HepG2 (cell line): ENCODE data around the gene RPUSD3. TPM values are rescaled to one million over a fixed set of nuclear protein-coding genes. Genes with fewer than 3 reads are reported as not detected.
A peak's percentile ranks its signal among the peaks of the same experiment; 100 is the strongest.

Experiments
- CBFB ChIP-seq: sonication (generic); formaldehyde crosslinking; IDR thresholded peaks from 2 replicates; pipeline ENCODE4 v1.4.0; 2020; ENCODE audit warnings: missing genetic modification reagents
- HIVEP1 ChIP-seq: sonication (generic); formaldehyde crosslinking; IDR thresholded peaks from 2 replicates; pipeline ENCODE4 v1.4.0; 2020; ENCODE audit warnings: mild to moderate bottlenecking, missing genetic modification reagents
- PHF8 ChIP-seq: sonication (generic); formaldehyde crosslinking; IDR thresholded peaks from 2 replicates; pipeline ENCODE4 v1.5.0; 2020; ENCODE audit warnings: missing genetic modification reagents
- REPIN1 ChIP-seq: sonication (generic); formaldehyde crosslinking; IDR thresholded peaks from 2 replicates; pipeline ENCODE4 v1.8.0; 2022; ENCODE audit warnings: missing genetic modification reagents, low read depth, mild to moderate bottlenecking, borderline replicate concordance
- SNAPC2 ChIP-seq: sonication (generic); formaldehyde crosslinking; IDR thresholded peaks from 2 replicates; pipeline ENCODE4 v1.8.1; 2022; ENCODE audit warnings: mild to moderate bottlenecking, missing genetic modification reagents
- SRSF9 ChIP-seq: fragments of 200-400 bp; formaldehyde crosslinking; IDR thresholded peaks from 2 replicates; pipeline ENCODE4 v1.6.1; 2018; ENCODE audit warnings: borderline replicate concordance, mild to moderate bottlenecking, low read depth, low read length; ENCODE audit not compliant: insufficient read depth, poor library complexity, severe bottlenecking
- ZFY ChIP-seq: sonication (generic); formaldehyde crosslinking; IDR thresholded peaks from 2 replicates; pipeline ENCODE4 v1.4.0; 2020; ENCODE audit warnings: missing genetic modification reagents
- ZNF18 ChIP-seq: sonication (generic); formaldehyde crosslinking; IDR thresholded peaks from 2 replicates; pipeline ENCODE4 v1.8.0; 2022; ENCODE audit warnings: mild to moderate bottlenecking, missing genetic modification reagents; ENCODE audit not compliant: insufficient replicate concordance
- ZNF263 ChIP-seq: sonication (generic); formaldehyde crosslinking; IDR thresholded peaks from 2 replicates; pipeline ENCODE4 v1.4.0; 2020; ENCODE audit warnings: missing genetic modification reagents
- ZNF280B ChIP-seq: sonication (generic); formaldehyde crosslinking; IDR thresholded peaks from 2 replicates; pipeline ENCODE4 v1.5.0; 2020; ENCODE audit warnings: missing genetic modification reagents, mild to moderate bottlenecking, borderline replicate concordance
- ZNF558 ChIP-seq: sonication (generic); formaldehyde crosslinking; IDR thresholded peaks from 2 replicates; pipeline ENCODE4 v1.9.0; 2022; ENCODE audit warnings: mild to moderate bottlenecking, missing genetic modification reagents, borderline replicate concordance
- ZNF615 ChIP-seq: sonication (generic); formaldehyde crosslinking; IDR thresholded peaks from 2 replicates; pipeline ENCODE4 v1.5.0; 2020; ENCODE audit warnings: mild to moderate bottlenecking, missing genetic modification reagents, borderline replicate concordance
- polyA plus RNA-seq, 8 experiments: library from polyadenylated mRNA; depleted of rRNA in 3 of 8; stranded (reverse) in 7 of 8; unstranded in 1 of 8; fragments of >200 nt; fragmentation: Illumina TruSeq in 4 of 8; extraction: Trizol in 4 of 8; gene quantifications; 2 replicates each; pipeline versions ENCODE4 v1.2.1 to v1.2.3, GENCODE V29; 2011 to 2016; ENCODE audit warnings: low read depth in 4 of 8, missing spikeins in 1 of 8, mixed read lengths in 1 of 8; ENCODE audit not compliant: insufficient read depth in 1 of 8
- total RNA-seq, 5 experiments: library from RNA; depleted of rRNA; stranded (reverse); fragments of >200 nt; fragmentation: Illumina TruSeq; extraction: Trizol; gene quantifications; 2 replicates each; pipeline ENCODE4 v1.2.3, GENCODE V29; 2016; ENCODE audit warnings: low read depth in 1 of 5
- TF ChIP-seq, protein P1 (sequence below): sonication (generic); formaldehyde crosslinking; IDR thresholded peaks from 2 replicates; pipeline ENCODE4 v1.5.1; 2020; ENCODE audit warnings: mild to moderate bottlenecking, missing genetic modification reagents, moderate library complexity
- TF ChIP-seq, protein P2 (sequence below): sonication (generic); formaldehyde crosslinking; IDR thresholded peaks from 2 replicates; pipeline ENCODE4 v1.8.0; 2022; ENCODE audit warnings: mild to moderate bottlenecking, missing genetic modification reagents
- TF ChIP-seq, protein P3 (sequence below): sonication (generic); formaldehyde crosslinking; IDR thresholded peaks from 2 replicates; pipeline ENCODE4 v1.8.1; 2022; ENCODE audit warnings: mild to moderate bottlenecking, missing genetic modification reagents

Gene RPUSD3
- total and polyA plus RNA-seq, 2 of the 13 experiments (the other 11 are each of a cell fraction or from before 2014, with no cell fraction given) = 32.1 to 48.7 TPM

GRCh38 chr3:9793161-9793781 is 50.5 kb downstream of the RPUSD3 start (continued):
- TF ChIP-seq, protein P1, sequence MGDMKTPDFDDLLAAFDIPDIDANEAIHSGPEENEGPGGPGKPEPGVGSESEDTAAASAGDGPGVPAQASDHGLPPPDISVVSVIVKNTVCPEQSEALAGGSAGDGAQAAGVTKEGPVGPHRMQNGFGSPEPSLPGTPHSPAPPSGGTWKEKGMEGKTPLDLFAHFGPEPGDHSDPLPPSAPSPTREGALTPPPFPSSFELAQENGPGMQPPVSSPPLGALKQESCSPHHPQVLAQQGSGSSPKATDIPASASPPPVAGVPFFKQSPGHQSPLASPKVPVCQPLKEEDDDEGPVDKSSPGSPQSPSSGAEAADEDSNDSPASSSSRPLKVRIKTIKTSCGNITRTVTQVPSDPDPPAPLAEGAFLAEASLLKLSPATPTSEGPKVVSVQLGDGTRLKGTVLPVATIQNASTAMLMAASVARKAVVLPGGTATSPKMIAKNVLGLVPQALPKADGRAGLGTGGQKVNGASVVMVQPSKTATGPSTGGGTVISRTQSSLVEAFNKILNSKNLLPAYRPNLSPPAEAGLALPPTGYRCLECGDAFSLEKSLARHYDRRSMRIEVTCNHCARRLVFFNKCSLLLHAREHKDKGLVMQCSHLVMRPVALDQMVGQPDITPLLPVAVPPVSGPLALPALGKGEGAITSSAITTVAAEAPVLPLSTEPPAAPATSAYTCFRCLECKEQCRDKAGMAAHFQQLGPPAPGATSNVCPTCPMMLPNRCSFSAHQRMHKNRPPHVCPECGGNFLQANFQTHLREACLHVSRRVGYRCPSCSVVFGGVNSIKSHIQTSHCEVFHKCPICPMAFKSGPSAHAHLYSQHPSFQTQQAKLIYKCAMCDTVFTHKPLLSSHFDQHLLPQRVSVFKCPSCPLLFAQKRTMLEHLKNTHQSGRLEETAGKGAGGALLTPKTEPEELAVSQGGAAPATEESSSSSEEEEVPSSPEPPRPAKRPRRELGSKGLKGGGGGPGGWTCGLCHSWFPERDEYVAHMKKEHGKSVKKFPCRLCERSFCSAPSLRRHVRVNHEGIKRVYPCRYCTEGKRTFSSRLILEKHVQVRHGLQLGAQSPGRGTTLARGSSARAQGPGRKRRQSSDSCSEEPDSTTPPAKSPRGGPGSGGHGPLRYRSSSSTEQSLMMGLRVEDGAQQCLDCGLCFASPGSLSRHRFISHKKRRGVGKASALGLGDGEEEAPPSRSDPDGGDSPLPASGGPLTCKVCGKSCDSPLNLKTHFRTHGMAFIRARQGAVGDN (CRISPR knock-in tag) = peak; percentile 9; the same call in 1 of the 2 replicates
- TF ChIP-seq, protein P2, sequence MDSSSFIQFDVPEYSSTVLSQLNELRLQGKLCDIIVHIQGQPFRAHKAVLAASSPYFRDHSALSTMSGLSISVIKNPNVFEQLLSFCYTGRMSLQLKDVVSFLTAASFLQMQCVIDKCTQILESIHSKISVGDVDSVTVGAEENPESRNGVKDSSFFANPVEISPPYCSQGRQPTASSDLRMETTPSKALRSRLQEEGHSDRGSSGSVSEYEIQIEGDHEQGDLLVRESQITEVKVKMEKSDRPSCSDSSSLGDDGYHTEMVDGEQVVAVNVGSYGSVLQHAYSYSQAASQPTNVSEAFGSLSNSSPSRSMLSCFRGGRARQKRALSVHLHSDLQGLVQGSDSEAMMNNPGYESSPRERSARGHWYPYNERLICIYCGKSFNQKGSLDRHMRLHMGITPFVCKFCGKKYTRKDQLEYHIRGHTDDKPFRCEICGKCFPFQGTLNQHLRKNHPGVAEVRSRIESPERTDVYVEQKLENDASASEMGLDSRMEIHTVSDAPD (CRISPR knock-in tag) = 0 out of 2 replicates have a peak, but pooled peaks have one; percentile 7
- no peak for TF ChIP-seq ZNF615 (CRISPR knock-in tag)
- TF ChIP-seq ZNF18 (CRISPR knock-in tag) = peak; percentile 61
- TF ChIP-seq REPIN1 (CRISPR knock-in tag) = 0 out of 2 replicates have a peak, but pooled peaks have one; percentile 48
- TF ChIP-seq SNAPC2 = 0 out of 2 replicates have a peak, but pooled peaks have one; percentile 71
- peak; percentile 35; the same call in 1 of the 2 replicates for TF ChIP-seq ZNF280B (CRISPR knock-in tag)
- TF ChIP-seq, protein P3, sequence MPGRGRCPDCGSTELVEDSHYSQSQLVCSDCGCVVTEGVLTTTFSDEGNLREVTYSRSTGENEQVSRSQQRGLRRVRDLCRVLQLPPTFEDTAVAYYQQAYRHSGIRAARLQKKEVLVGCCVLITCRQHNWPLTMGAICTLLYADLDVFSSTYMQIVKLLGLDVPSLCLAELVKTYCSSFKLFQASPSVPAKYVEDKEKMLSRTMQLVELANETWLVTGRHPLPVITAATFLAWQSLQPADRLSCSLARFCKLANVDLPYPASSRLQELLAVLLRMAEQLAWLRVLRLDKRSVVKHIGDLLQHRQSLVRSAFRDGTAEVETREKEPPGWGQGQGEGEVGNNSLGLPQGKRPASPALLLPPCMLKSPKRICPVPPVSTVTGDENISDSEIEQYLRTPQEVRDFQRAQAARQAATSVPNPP (CRISPR knock-in tag) = 0 out of 2 replicates have a peak, but pooled peaks have one; percentile 42
- no peak for TF ChIP-seq HIVEP1 (CRISPR knock-in tag)
- TF ChIP-seq ZNF558 (CRISPR knock-in tag) = 0 out of 2 replicates have a peak, but pooled peaks have one; percentile 16
- peak; percentile 84 for TF ChIP-seq ZNF263
- TF ChIP-seq SRSF9 = no peak
- TF ChIP-seq PHF8 (CRISPR knock-in tag) = no peak
- peak; percentile 32 for TF ChIP-seq ZFY (CRISPR knock-in tag)
- TF ChIP-seq CBFB (CRISPR knock-in tag) = 0 out of 2 replicates have a peak, but pooled peaks have one; percentile 14
